Measurements from ENCODE around the gene UBTFL1. TPM values are rescaled to one million over a fixed set of nuclear protein-coding genes. Genes with fewer than 3 reads are reported as not detected.

The UBTFL1 gene
- total and polyA plus RNA-seq, 2 of the 8 experiments (the other 6 are each of a cell fraction or from before 2014, with no cell fraction given): not detected

- TF ChIP-seq CHD7 (IDR thresholded peaks at IDR 0.05; ENCODE audit: insufficient replicate concordance, low read length) (no peak), RXRA (IDR thresholded peaks at IDR 0.05; ENCODE audit: insufficient read depth, low read depth, low read length) (no peak)
These were observed 14.7 kb downstream of the UBTFL1 start (continued) for GRCh38 chr11:90100431-90100830.
